ENCODE results near the gene ZKSCAN5.

- no peak for TF ChIP-seq CTCF (IDR thresholded peaks at IDR 0.05; ENCODE audit: low read depth, low read length, poor library complexity, severe bottlenecking)
- no peak for TF ChIP-seq EZH2phosphoT487 (IDR thresholded peaks at IDR 0.05; ENCODE audit: borderline replicate concordance, low read length)
These were observed 39.1 kb upstream of the ZKSCAN5 start for GRCh38 chr7:99465421-99465768.

All from DOHH2 (cell line).